ENCODE measurements around the gene FADS2.

DNA sequence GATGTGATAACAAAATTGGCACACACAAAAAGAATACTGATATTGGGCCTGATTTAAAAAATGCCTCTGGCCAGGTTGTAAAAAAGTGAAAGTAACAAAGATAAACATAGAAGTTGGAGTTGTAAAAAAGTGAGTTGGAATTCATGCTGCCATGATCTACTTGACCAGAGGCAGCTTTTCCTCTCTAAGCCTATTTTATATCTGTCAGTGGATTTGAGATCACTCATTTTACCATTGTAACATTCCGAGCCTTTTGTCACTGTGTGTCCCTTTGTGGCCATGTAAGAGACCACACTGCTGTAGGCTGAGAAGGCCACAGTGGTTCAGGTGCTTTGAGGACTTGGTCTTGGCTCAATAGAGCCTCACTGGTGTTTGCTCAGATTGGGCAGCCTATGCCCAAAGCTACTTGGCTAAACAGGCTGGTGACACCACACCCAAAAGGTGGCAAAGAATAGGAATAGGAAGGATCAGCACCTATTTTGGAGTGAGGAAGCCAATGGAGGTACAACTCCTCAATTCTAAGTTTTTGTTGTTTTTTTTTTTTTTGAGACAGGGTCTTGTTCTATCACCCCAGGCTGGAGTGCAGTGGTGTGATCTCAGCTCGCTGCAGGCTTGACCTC, 28.3 kb upstream of the FADS2 start:
- TF ChIP-seq PAX5 (IDR thresholded peaks at IDR 0.05; ENCODE audit: insufficient read depth, low read length, severe bottlenecking) (no peak), POLR2AphosphoS5 (IDR thresholded peaks at IDR 0.05; ENCODE audit: low read depth, low read length) (no peak), POLR2A (IDR thresholded peaks at IDR 0.05; ENCODE audit: low read depth, low read length) (no peak), TAF1 (IDR thresholded peaks at IDR 0.05; ENCODE audit: low read depth, low read length) (no peak)
